Fibroblast of the conjunctiva (primary cell): ENCODE results near the gene DZANK1.
A peak's percentile ranks its signal among the peaks of the same experiment; 100 is the strongest.
"Not testable (repeated sequence)": the region's sequence is repeated elsewhere in the genome, so short reads cannot be mapped to it uniquely, and the experiment has no call there.

ENCODE experiments used
- DNase-seq: peaks from one replicate; pipeline ENCODE4 v3.0.0-alpha.2; 2010; ENCODE audit warnings: low read depth

DZANK1 gene

GRCh38 chr20:18436847-18437246 lies 30.0 kb downstream of the DZANK1 start:
- DNase-seq, result no peak

GRCh38 chr20:18431206-18431605 lies 35.6 kb downstream of the DZANK1 start:
- no peak for DNase-seq

- DNase-seq, result no peak
Observed at GRCh38 chr20:18430172-18430826, 36.5 kb downstream of the DZANK1 start.

GRCh38 chr20:18428490-18429173 lies 38.2 kb downstream of the DZANK1 start:
- DNase-seq, result peak; percentile 27

GRCh38 chr20:18427214-18427613 lies 39.6 kb downstream of the DZANK1 start:
- DNase-seq, result no peak

GRCh38 chr20:18421608-18422007 lies 45.2 kb downstream of the DZANK1 start:
- DNase-seq, result no peak

GRCh38 chr20:18416486-18416885 lies 50.3 kb downstream of the DZANK1 start:
- DNase-seq, result no peak

GRCh38 chr20:18414140-18414539 lies 52.7 kb downstream of the DZANK1 start:
- DNase-seq, result no peak

GRCh38 chr20:18412221-18412901 lies 54.5 kb downstream of the DZANK1 start:
- no peak for DNase-seq

GRCh38 chr20:18405826-18406225 lies 61.0 kb downstream of the DZANK1 start:
- DNase-seq, result no peak

GRCh38 chr20:18404172-18404571 lies 62.7 kb downstream of the DZANK1 start:
- DNase-seq, result no peak

GRCh38 chr20:18403269-18403668 lies 63.6 kb downstream of the DZANK1 start:
- DNase-seq, result no peak

- no peak for DNase-seq
Observed at GRCh38 chr20:18401305-18401704, 65.5 kb downstream of the DZANK1 start.

GRCh38 chr20:18400460-18400859 lies 66.4 kb downstream of the DZANK1 start:
- DNase-seq, result no peak

- DNase-seq, result not testable (repeated sequence)
Observed at GRCh38 chr20:18398713-18399112, 68.1 kb downstream of the DZANK1 start.

GRCh38 chr20:18397030-18397429 lies 69.8 kb downstream of the DZANK1 start:
- no peak for DNase-seq

GRCh38 chr20:18395544-18395943 lies 71.3 kb downstream of the DZANK1 start:
- DNase-seq, result no peak

GRCh38 chr20:18394363-18394762 lies 72.5 kb downstream of the DZANK1 start:
- DNase-seq, result no peak

- no peak for DNase-seq
Observed at GRCh38 chr20:18391686-18392085, 75.1 kb downstream of the DZANK1 start.

- DNase-seq, result no peak
Observed at GRCh38 chr20:18390201-18390600, 76.6 kb downstream of the DZANK1 start.

GRCh38 chr20:18388860-18389259 lies 78.0 kb downstream of the DZANK1 start:
- no peak for DNase-seq

GRCh38 chr20:18380908-18381529 lies 85.8 kb downstream of the DZANK1 start:
- DNase-seq, result no peak
